Ovary (tissue), 3 donors: ENCODE measurements around the gene IQCM.

Experiments used
- POLR2A ChIP-seq: fragments of 450-650 bp; IDR thresholded peaks from one replicate; pipeline ENCODE4 v1.6.1; 2017; ENCODE audit warnings: antibody characterized with exemption, mild to moderate bottlenecking, moderate library complexity
- TF ChIP-seq, protein P1 (sequence below), 3 donors: fragments of 450-650 bp in 2 of 3; fragments of 200-600 bp in 1 of 3; IDR thresholded peaks; one replicate each; pipeline versions ENCODE4 v1.5.1 to v1.8.0; 2016 to 2022; ENCODE audit warnings: antibody characterized with exemption in 3 of 3, mild to moderate bottlenecking in 1 of 3
- donor health status: DM: no; HTN: no; CAD: no.

DNA sequence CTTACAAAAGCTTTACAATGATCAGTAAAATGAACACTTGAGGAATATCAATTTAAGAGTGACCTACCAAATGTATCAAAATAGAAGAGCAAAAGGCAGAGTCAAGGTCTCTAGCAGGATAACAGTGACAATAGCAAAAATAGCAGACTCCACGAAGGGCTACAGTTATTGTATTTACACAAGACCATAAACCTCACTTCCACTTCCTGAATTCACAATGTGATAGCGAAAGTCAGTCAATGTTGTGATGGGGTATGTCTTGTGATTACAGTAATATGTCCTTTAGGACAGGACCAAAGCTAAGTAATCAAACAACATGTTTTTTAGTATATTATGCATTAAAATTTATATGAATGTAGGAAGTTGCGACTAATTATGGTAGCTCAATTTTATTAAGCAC is 139.6 kb downstream of the IQCM start:
- no peak for TF ChIP-seq POLR2A
- TF ChIP-seq, protein P1, sequence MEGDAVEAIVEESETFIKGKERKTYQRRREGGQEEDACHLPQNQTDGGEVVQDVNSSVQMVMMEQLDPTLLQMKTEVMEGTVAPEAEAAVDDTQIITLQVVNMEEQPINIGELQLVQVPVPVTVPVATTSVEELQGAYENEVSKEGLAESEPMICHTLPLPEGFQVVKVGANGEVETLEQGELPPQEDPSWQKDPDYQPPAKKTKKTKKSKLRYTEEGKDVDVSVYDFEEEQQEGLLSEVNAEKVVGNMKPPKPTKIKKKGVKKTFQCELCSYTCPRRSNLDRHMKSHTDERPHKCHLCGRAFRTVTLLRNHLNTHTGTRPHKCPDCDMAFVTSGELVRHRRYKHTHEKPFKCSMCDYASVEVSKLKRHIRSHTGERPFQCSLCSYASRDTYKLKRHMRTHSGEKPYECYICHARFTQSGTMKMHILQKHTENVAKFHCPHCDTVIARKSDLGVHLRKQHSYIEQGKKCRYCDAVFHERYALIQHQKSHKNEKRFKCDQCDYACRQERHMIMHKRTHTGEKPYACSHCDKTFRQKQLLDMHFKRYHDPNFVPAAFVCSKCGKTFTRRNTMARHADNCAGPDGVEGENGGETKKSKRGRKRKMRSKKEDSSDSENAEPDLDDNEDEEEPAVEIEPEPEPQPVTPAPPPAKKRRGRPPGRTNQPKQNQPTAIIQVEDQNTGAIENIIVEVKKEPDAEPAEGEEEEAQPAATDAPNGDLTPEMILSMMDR (IDR thresholded peaks at IDR 0.05): no peak
